H1 (cell line): Measurements from ENCODE around the gene OTUD3. TPM values are rescaled to one million over a fixed set of nuclear protein-coding genes. Genes with fewer than 3 reads are reported as not detected.

ENCODE experiments used
- ATF3 ChIP-seq: IDR thresholded peaks from 2 replicates; pipeline ENCODE4 v1.6.1; 2011; ENCODE audit warnings: low read depth, mild to moderate bottlenecking, low read length; ENCODE audit not compliant: insufficient read depth
- BRCA1 ChIP-seq: IDR thresholded peaks from 2 replicates; pipeline ENCODE4 v1.6.1; 2012; ENCODE audit warnings: low read depth, low read length, improper control_type of control experiment
- CHD7 ChIP-seq: fragments of 300-600 bp; sonication (generic); IDR thresholded peaks from 2 replicates; pipeline ENCODE4 v1.7.1; 2012; ENCODE audit warnings: low read length, moderate library complexity, mild to moderate bottlenecking, inconsistent platforms; ENCODE audit not compliant: insufficient replicate concordance
- FOSL1 ChIP-seq: IDR thresholded peaks from 2 replicates; pipeline ENCODE4 v1.6.1; 2011; ENCODE audit warnings: mild to moderate bottlenecking, low read depth, low read length, moderate library complexity; ENCODE audit not compliant: insufficient read depth
- KDM1A ChIP-seq: fragments of 200-600, 300-600 bp; sonication (generic); IDR thresholded peaks from 2 replicates; pipeline ENCODE4 v1.7.1; 2016; ENCODE audit warnings: mild to moderate bottlenecking, low read length, borderline replicate concordance
- POLR2AphosphoS5 ChIP-seq: IDR thresholded peaks from 2 replicates; pipeline ENCODE4 v1.6.1; 2011; ENCODE audit warnings: low read depth, low read length
- RBBP5 ChIP-seq: IDR thresholded peaks from 2 replicates; pipeline ENCODE4 v1.7.1; 2012; ENCODE audit warnings: low read depth, mild to moderate bottlenecking, inconsistent platforms, low read length, moderate library complexity, borderline replicate concordance
- SIN3A ChIP-seq, 2 experiments: IDR thresholded peaks in 1 of 2; conservative IDR thresholded peaks in 1 of 2; 2 replicates each; pipeline ENCODE4 v1.6.1; 2011 to 2012; ENCODE audit warnings: low read length in 2 of 2, improper control_type of control experiment in 1 of 2, low read depth in 1 of 2, mild to moderate bottlenecking in 1 of 2
- SP2 ChIP-seq: IDR thresholded peaks from 2 replicates; pipeline ENCODE4 v1.6.1; 2012; ENCODE audit warnings: mild to moderate bottlenecking, low read length, inconsistent platforms
- TBP ChIP-seq: IDR thresholded peaks from 2 replicates; pipeline ENCODE4 v1.6.1; 2011; ENCODE audit warnings: low read depth, low read length, improper control_type of control experiment
- TCF12 ChIP-seq: IDR thresholded peaks from 2 replicates; pipeline ENCODE4 v1.6.1; 2011; ENCODE audit warnings: low read depth, mild to moderate bottlenecking, low read length
- polyA plus RNA-seq, 7 experiments: library from polyadenylated mRNA; depleted of rRNA in 3 of 7; stranded (reverse) in 5 of 7; unstranded in 2 of 7; fragments of >200 nt in 5 of 7; fragments of 200-250 nt in 2 of 7; gene quantifications; 1 replicate in 5 of 7; 2 replicates in 1 of 7; 4 replicates in 1 of 7; pipeline versions ENCODE4 v1.2.1 to v1.2.3, GENCODE V29; 2011 to 2013; ENCODE audit warnings: missing spikeins in 2 of 7, mixed read lengths in 2 of 7
- total RNA-seq: library from RNA; stranded (reverse); fragmentation: NEBNext Ultra II Directional; extraction: Animal tissue kit (Norgen Biotek cat#: 25700); gene quantifications from 2 replicates; pipeline ENCODE4 v1.2.1, GENCODE V29; 2021

OTUD3 gene
- total and polyA plus RNA-seq, 2 of the 8 experiments (the other 6 are each of a cell fraction or from before 2014, with no cell fraction given), result 6.3 to 11.9 TPM

GRCh38 chr1:19864570-19865160 is 17.5 kb upstream of the OTUD3 start (continued):
- TF ChIP-seq CHD7 (no peak), KDM1A (no peak), BRCA1 (no peak), SIN3A (conservative IDR thresholded peaks at IDR 0.05 in 1 of 2, IDR thresholded peaks at IDR 0.05 in 1 of 2; ENCODE audit: low read depth in 1 of 2, low read length in 2 of 2) (no peak), ATF3 (no peak), SP2 (no peak), RBBP5 (no peak), POLR2AphosphoS5 (no peak), FOSL1 (no peak), TBP (no peak), TCF12 (no peak)
